Medulla oblongata (tissue), 1 donor: Measurements from ENCODE around the gene CDK17.
A peak's percentile ranks its signal among the peaks of the same experiment; 100 is the strongest.

ENCODE experiments used
- DNase-seq: peaks from one replicate; pipeline ENCODE4 v3.0.0-alpha.2; 2015; ENCODE audit errors: extremely low spot score

Gene CDK17

GRCh38 chr12:96263449-96263902 is 136.8 kb downstream of the CDK17 start:
- no peak for DNase-seq

GRCh38 chr12:96261557-96261956 is 138.7 kb downstream of the CDK17 start:
- no peak for DNase-seq

GRCh38 chr12:96260644-96261043 is 139.6 kb downstream of the CDK17 start:
- no peak for DNase-seq

- no peak for DNase-seq
Measured at GRCh38 chr12:96260231-96260630, 140.0 kb downstream of the CDK17 start.

GRCh38 chr12:96258104-96258961 is 141.9 kb downstream of the CDK17 start:
- DNase-seq: peak; percentile 66

GRCh38 chr12:96257550-96258103 is 142.6 kb downstream of the CDK17 start:
- no peak for DNase-seq

GRCh38 chr12:96256672-96257361 is 143.4 kb downstream of the CDK17 start:
- DNase-seq: no peak

GRCh38 chr12:96255077-96255476 is 145.2 kb downstream of the CDK17 start:
- no peak for DNase-seq

- no peak for DNase-seq
Measured at GRCh38 chr12:96250119-96250685, 150.0 kb downstream of the CDK17 start.

- DNase-seq: no peak
Measured at GRCh38 chr12:96249196-96250118, 150.8 kb downstream of the CDK17 start.

- DNase-seq: peak; percentile 53
Measured at GRCh38 chr12:96248136-96248931, 151.9 kb downstream of the CDK17 start.

GRCh38 chr12:96247563-96247962 is 152.7 kb downstream of the CDK17 start:
- DNase-seq: no peak

GRCh38 chr12:96246926-96247505 is 153.2 kb downstream of the CDK17 start:
- no peak for DNase-seq

- no peak for DNase-seq
Measured at GRCh38 chr12:96244826-96245225, 155.4 kb downstream of the CDK17 start.

GRCh38 chr12:96242597-96242996 is 157.6 kb downstream of the CDK17 start:
- DNase-seq: no peak

GRCh38 chr12:96241846-96242256 is 158.4 kb downstream of the CDK17 start:
- DNase-seq: no peak

GRCh38 chr12:96241431-96241830 is 158.8 kb downstream of the CDK17 start:
- no peak for DNase-seq

- no peak for DNase-seq
Measured at GRCh38 chr12:96240656-96241055, 159.6 kb downstream of the CDK17 start.

GRCh38 chr12:96239711-96240635 is 160.3 kb downstream of the CDK17 start:
- no peak for DNase-seq
